Pulmonary artery endothelial cell (primary cell): ENCODE data around the gene URI1. TPM values are rescaled to one million over a fixed set of nuclear protein-coding genes. Genes with fewer than 3 reads are reported as not detected.

Experiments
- total RNA-seq: library from RNA; depleted of rRNA; stranded (reverse); fragments of >200 nt; gene quantifications from 2 replicates; pipeline ENCODE4 v1.2.3, GENCODE V29; 2014

The URI1 gene
- total RNA-seq, 1 donor from 2014 or later, result 41.8 TPM

Other genes starting within 250 kb of the URI1 start
- gene C19orf12, start 227.0 kb upstream of the URI1 start, total RNA-seq, result 18.4 and 22.6 TPM in 2 replicates
- 6.5 and 7.4 TPM in 2 replicates for gene CCNE1, start 130.2 kb upstream of the URI1 start, total RNA-seq